ENCODE data around the gene APOB. TPM values are rescaled to one million over a fixed set of nuclear protein-coding genes. Genes with fewer than 3 reads are reported as not detected.

APOB gene
- total and polyA plus RNA-seq, 2 of the 8 experiments (the other 6 are each of a cell fraction or from before 2014, with no cell fraction given): 0.15 to 0.61 TPM

- no peak overlapping the region for H3K9ac ChIP-seq (replicated peaks in 1 of 4; ENCODE audit: extremely low read depth in 1 of 4, low read depth in 3 of 4, low read length in 3 of 4)
- WGBS, 2 experiments (ENCODE audit: extremely low coverage in 1 of 2, insufficient coverage in 1 of 2, insufficient read length in 1 of 2, insufficient replicate concordance in 2 of 2, low coverage in 1 of 2, low lambda C conversion rate in 2 of 2, missing lambda C conversion rate in 1 of 2): 96% methylated on average over 3 of the region's 3 CpGs; no CpG with 5 or more reads in 1 of the 2 experiments
- no peak overlapping the region for H2BK120ac ChIP-seq (replicated peaks; ENCODE audit: low read depth, low read length)
- H3K27me3 ChIP-seq (replicated peaks in 1 of 4; ENCODE audit: control insufficient read depth in 3 of 4, extremely low read depth in 1 of 4, insufficient read depth in 3 of 4, low read length in 3 of 4): no peaks in the 10 kb centered on the region
- H3K36me3 ChIP-seq (ENCODE audit: control insufficient read depth in 2 of 4, insufficient read depth in 4 of 4, low read length in 3 of 4): no peaks in the 10 kb centered on the region
- POLR2A ChIA-PET (ENCODE audit: partially characterized antibody): no interaction called here
- no peak overlapping the region for H2BK15ac ChIP-seq (ENCODE audit: low read length)
- H3K23ac ChIP-seq (ENCODE audit: insufficient read length): no peak overlapping the region
- no peaks in the 10 kb centered on the region for H4K20me1 ChIP-seq (replicated peaks in 1 of 2; ENCODE audit: control insufficient read depth in 1 of 2, insufficient read depth in 2 of 2, low read length in 2 of 2)
- no peak overlapping the region for H3K4me3 ChIP-seq (ENCODE audit: extremely low read depth in 1 of 4, insufficient read depth in 2 of 4, low read depth in 3 of 4, low read length in 4 of 4)
- no peak overlapping the region for H3K27ac ChIP-seq (ENCODE audit: low read depth, low read length)
- no peak overlapping the region for H3K4me2 ChIP-seq (ENCODE audit: insufficient read depth in 1 of 2, low read depth in 2 of 2, low read length in 2 of 2)
- no peaks in the 10 kb centered on the region for H3K79me1 ChIP-seq (ENCODE audit: low read depth, low read length)
- no peak overlapping the region for H2AK5ac ChIP-seq (ENCODE audit: low read depth, low read length)
- H3K4me1 ChIP-seq (replicated peaks in 1 of 4; ENCODE audit: control insufficient read depth in 3 of 4, insufficient read depth in 4 of 4, low read length in 3 of 4): no peaks in the 10 kb centered on the region
- no peaks in the 10 kb centered on the region for H3K23me2 ChIP-seq (ENCODE audit: low read depth, low read length)
- H4K5ac ChIP-seq (ENCODE audit: insufficient read length, low read depth, low read length): no peak overlapping the region
- no peak overlapping the region for H2AFZ ChIP-seq (ENCODE audit: low read length)
- no peak overlapping the region for H4K8ac ChIP-seq (ENCODE audit: extremely low read depth, insufficient read depth, low read length)
- FAIRE-seq (no peak), DNase-seq (ENCODE audit: low read depth in 1 of 2, low spot score in 2 of 2) (no peak)
- CTCF ChIA-PET (ENCODE audit: partially characterized antibody): no interaction called here
- H3K56ac ChIP-seq (replicated peaks; ENCODE audit: insufficient read length, low read depth, low read length): no peak overlapping the region
- H3K4ac ChIP-seq (replicated peaks; ENCODE audit: insufficient read length, low read depth, low read length): no peak overlapping the region
- no peak overlapping the region for H4K91ac ChIP-seq (replicated peaks; ENCODE audit: insufficient read length, low read length)
- H3K18ac ChIP-seq (ENCODE audit: extremely low read depth, low read length): no peak overlapping the region
- no peak for TF ChIP-seq KDM5A (IDR thresholded peaks at IDR 0.05; ENCODE audit: low read length)
- no peak for TF ChIP-seq SRF (IDR thresholded peaks at IDR 0.05; ENCODE audit: low read depth, low read length)
- TF ChIP-seq KDM1A (IDR thresholded peaks at IDR 0.05; ENCODE audit: borderline replicate concordance, low read length): no peak
- no peak for TF ChIP-seq HDAC2 (IDR thresholded peaks at IDR 0.05; ENCODE audit: borderline replicate concordance in 1 of 2, low read depth in 2 of 2, low read length in 2 of 2)
- no peak for TF ChIP-seq RBBP5 (IDR thresholded peaks at IDR 0.05; ENCODE audit: borderline replicate concordance, low read depth, low read length)
- no peak for TF ChIP-seq JUND (IDR thresholded peaks at IDR 0.05; ENCODE audit: low read length)
- no peak for TF ChIP-seq ZNF274 (IDR thresholded peaks at IDR 0.05; ENCODE audit: borderline replicate concordance, extremely low read depth, low read length)
- no peak for TF ChIP-seq CHD1 (IDR thresholded peaks at IDR 0.05; ENCODE audit: low read depth, low read length)
- no peak for TF ChIP-seq CEBPB (IDR thresholded peaks at IDR 0.05; ENCODE audit: low read depth, low read length)
- TF ChIP-seq RXRA (IDR thresholded peaks at IDR 0.05; ENCODE audit: insufficient read depth, low read depth, low read length): no peak
- TF ChIP-seq EP300 (IDR thresholded peaks at IDR 0.05; ENCODE audit: borderline replicate concordance in 1 of 2, low read depth in 2 of 2, low read length in 2 of 2): no peak
- no peak for TF ChIP-seq HDAC6 (IDR thresholded peaks at IDR 0.05; ENCODE audit: low read depth, low read length)
- TF ChIP-seq SIX5 (IDR thresholded peaks at IDR 0.05; ENCODE audit: low read depth, low read length): no peak
- H2BK20ac ChIP-seq (ENCODE audit: low read length): no peak overlapping the region
- no peaks in the 10 kb centered on the region for H3K79me2 ChIP-seq (ENCODE audit: control insufficient read depth in 1 of 2, insufficient read depth in 2 of 2, low read length in 2 of 2)
- H2BK5ac ChIP-seq (ENCODE audit: low read depth, low read length): no peak overlapping the region
- H3K9me3 ChIP-seq (ENCODE audit: insufficient read depth in 2 of 2, low read depth in 1 of 2, low read length in 1 of 2): no peaks in the 10 kb centered on the region
- H3K14ac ChIP-seq (ENCODE audit: insufficient read length): no peak overlapping the region
- H2BK12ac ChIP-seq (ENCODE audit: low read depth, low read length): no peak overlapping the region
Measured at GRCh38 chr2:21020031-21020667, 23.7 kb downstream of the APOB start.

Data from H1 (cell line).